GM19099 (cell line): ENCODE measurements around the gene PPP4R4.

ENCODE experiments used
- POLR2A ChIP-seq: IDR thresholded peaks from 3 replicates; pipeline ENCODE4 v1.6.1; 2011; ENCODE audit warnings: low read depth; ENCODE audit not compliant: insufficient read length; ENCODE audit errors: extremely low read depth

The PPP4R4 gene

GRCh38 chr14:94162466-94162865 is 11.7 kb upstream of the PPP4R4 start:
- TF ChIP-seq POLR2A: no peak

DNA sequence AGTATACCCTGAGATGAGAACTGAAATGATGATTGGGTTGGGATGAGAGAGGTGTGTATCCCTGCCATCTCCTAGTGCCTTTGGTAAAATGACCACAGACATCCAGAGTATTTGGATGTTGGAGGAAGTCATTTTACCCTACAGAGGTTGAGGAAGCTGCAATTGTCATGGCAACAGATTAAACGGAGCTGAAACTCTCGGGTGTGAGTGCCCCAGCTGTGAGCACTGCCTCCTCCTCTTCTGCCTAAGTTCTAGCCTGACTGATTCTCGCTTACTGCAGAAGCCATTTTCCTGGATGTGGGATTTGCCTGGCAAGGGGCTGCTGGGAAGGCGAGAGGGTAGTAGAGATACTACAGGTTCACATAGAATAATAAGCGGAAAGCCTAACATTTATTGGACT is 10.3 kb upstream of the PPP4R4 start:
- TF ChIP-seq POLR2A: no peak

DNA sequence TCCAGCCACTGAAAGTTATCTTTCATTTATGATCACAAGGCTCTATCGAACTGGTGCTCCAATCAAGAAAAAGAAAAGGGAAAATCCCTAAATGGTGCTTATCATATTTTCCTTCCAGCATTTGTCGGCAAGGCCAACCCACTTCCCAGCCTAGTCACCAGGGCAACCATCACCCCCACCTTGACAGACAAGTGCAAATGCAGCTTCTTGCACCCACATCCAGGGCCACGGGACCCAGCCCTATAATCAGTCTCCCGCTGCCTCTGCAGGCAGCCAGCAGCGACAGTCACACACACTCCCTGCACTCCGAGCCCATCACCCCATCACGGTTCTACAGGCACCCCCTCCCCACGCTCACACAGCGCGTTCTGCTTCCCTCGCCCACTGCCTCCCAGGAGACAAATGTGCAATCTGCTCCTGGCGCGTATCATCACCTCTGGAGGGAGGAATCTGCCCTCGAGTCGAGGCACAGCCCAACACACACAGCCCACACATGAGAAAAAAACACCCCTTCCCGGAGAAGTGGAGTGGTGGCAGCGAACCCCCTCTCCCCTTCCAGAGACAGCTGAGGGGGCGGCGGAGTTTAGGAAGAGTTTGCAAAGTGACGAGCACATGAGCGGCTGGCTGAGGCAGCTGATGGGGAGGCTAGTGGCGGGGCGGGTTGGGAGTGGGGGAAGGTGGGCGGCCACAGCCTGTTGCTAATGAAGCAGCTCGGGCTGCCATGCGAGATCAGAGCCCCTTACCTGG is 9.3 kb upstream of the PPP4R4 start:
- no peak for TF ChIP-seq POLR2A

- TF ChIP-seq POLR2A: no peak
Observed at GRCh38 chr14:94165744-94166143, 8.4 kb upstream of the PPP4R4 start.

- no peak for TF ChIP-seq POLR2A
Observed at GRCh38 chr14:94170136-94170535, 4.0 kb upstream of the PPP4R4 start.

DNA sequence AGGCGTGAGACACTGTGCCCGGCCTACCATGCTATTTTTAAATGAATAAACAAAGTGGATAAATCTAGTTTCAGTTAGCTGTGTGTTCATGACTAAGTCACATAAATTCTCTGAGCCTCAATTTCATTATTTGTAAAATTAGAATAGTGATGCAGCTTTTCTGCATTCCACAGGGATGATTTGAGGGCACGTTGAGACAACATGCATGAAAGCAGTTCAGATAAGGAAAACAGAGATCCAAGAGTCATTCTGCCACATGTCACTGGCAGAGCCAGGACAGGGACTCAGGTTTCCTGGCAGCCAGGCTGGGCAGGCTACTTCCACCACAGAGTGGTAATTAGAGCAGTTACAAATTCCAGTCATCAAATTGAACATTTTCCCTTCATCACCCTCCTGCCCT is 2.9 kb upstream of the PPP4R4 start:
- TF ChIP-seq POLR2A: no peak

DNA sequence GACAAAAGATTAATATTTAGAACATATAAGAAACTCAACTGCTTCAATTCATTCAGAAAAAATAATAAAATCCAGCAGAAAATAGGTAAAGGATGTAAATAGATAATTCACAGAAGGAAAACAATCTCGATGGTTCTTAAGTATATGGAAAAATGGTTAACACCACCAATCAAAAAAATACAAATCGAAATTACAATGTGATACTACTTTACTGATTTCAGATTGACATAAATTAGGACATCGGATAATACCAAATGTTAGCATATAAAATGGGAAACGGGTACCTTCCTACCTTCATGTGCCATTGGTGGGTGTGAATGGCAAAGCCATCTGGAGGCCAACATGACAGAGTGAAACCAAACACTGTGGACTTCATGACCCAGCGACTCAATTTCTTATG is 1.6 kb upstream of the PPP4R4 start:
- no peak for TF ChIP-seq POLR2A

DNA sequence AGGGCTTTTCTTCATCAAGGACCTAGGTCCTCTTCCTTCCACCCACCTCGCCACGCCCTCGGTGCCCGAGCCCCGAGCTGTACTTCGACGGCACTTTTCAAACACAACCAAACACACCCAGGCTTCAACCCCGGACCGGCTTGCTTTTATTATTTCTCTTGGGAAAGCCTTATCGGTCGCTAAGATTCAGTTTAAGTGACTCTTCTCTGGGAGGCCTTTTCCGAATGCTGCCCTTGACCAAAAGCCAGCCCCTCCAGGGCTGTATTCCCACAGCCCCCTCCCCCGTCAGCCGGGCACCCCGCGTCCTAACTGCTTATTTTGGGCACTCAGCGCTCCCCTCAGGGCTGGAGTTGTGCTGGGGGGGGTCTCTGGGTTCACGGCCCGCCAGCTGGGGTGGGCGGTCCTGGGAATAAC is 644 bp upstream of the PPP4R4 start:
- no peak for TF ChIP-seq POLR2A

DNA sequence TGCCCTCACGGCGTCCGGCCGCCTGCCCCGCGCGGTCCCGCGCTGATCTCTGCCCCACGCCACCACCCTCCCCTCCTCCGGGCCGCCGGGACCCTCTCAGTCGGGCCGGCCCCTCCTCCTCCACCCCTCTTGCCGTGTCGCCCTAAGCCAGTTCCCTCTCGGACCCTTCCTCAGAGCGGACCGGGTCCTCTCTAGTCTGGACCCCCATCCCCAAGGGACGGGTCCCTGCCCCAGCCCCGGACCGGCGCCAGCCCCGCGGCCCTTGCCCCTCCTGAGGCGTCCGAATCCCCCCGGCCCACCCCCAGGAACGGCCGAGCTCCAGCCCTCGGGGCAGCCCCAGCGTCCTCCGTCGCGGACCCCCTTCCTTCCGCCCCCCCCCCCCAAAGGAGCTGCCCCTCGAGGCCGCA is 485 bp downstream of the PPP4R4 start:
- TF ChIP-seq POLR2A: no peak

GRCh38 chr14:94175011-94175745 is 1.1 kb downstream of the PPP4R4 start:
- TF ChIP-seq POLR2A: no peak

- no peak for TF ChIP-seq POLR2A
Observed at GRCh38 chr14:94175747-94176146, 1.6 kb downstream of the PPP4R4 start.

DNA sequence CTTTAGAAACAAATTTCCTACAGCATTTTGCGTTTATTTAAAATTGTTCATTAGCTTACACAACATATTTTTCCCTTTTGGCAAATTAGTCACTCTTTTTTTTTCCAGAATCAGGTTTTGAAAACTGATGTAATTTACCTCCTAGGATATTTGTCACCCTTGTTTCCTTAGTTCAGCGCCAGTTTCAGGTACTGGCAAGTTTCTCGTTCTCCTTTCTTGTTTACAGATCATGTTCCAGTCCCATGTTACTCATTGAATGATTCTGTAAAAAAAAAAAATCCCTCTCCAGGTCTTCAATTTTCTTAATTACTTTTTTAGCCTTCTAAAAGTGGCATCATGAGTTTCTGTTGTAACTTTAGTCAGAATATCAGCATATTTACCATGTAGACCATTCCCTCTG is 2.7 kb downstream of the PPP4R4 start:
- TF ChIP-seq POLR2A: no peak

GRCh38 chr14:94177806-94178205 is 3.7 kb downstream of the PPP4R4 start:
- TF ChIP-seq POLR2A: no peak

DNA sequence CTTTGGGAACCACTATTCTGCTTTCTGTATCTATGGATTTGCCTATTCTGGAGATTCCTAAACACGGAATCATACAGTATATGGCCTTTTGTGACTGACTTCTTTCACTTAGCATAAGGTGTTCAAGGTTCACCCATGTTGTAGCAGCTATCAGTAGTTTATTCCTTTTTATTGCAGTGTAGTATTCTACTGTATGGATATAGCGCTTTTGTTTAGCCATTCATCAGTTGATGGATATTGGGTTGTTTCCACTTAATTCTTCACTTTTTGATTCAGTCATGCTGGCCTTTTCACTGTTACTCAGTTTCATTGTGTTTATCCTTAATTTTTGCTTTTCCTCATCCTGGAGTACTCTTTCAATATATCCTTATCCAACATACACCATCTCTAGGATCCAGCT is 5.1 kb downstream of the PPP4R4 start:
- TF ChIP-seq POLR2A: no peak

GRCh38 chr14:94180655-94181271 is 6.6 kb downstream of the PPP4R4 start:
- no peak for TF ChIP-seq POLR2A

DNA sequence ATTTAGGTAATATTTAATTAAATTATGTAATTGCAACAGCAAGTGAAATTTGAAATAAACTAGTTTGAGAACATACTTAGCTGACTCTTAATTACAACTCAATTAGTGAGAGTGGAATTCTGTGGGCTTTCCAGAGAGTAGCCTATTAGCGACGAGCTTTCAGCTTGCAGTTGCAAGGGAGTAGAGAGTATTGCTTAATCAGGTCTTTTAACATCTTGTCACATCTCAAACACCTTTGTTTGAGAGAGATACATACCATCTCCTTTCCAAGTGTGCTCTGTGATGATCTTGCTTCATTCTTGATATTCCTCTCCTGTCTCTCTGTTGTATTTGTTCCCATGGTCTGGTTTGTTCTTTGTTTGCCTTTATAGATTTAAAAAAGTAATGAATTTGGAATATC is 7.7 kb downstream of the PPP4R4 start:
- TF ChIP-seq POLR2A: no peak
